Duodenal mucosa (tissue), 2 donors: ENCODE measurements around the gene LAMB3.

Experiments
- H3K27ac ChIP-seq: one replicate; pipeline ENCODE4 v1.7.0; 2013; ENCODE audit warnings: low read depth, low read length
- H3K27me3 ChIP-seq, 2 donors: one replicate each; pipeline ENCODE4 v1.7.0; 2013; ENCODE audit warnings: low read length in 2 of 2, control low read depth in 1 of 2; ENCODE audit not compliant: insufficient read depth in 2 of 2, control insufficient read depth in 1 of 2
- H3K36me3 ChIP-seq, 2 donors: one replicate each; pipeline ENCODE4 v1.7.0; 2013; ENCODE audit warnings: low read length in 2 of 2, control low read depth in 1 of 2; ENCODE audit not compliant: insufficient read depth in 2 of 2, control insufficient read depth in 1 of 2
- H3K4me1 ChIP-seq, 2 donors: one replicate each; pipeline ENCODE4 v1.7.0; 2013; ENCODE audit warnings: low read length in 2 of 2, control low read depth in 1 of 2; ENCODE audit not compliant: insufficient read depth in 2 of 2, control insufficient read depth in 1 of 2
- H3K4me3 ChIP-seq, 2 donors: one replicate each; pipeline ENCODE4 v1.7.0; 2013; ENCODE audit warnings: low read length in 2 of 2, low read depth in 1 of 2
- H3K9ac ChIP-seq, 2 donors: one replicate each; pipeline ENCODE4 v1.7.0; 2013; ENCODE audit warnings: low read length in 2 of 2, low read depth in 1 of 2
- H3K9me3 ChIP-seq, 2 donors: one replicate each; pipeline ENCODE4 v1.7.0; 2013; ENCODE audit warnings: low read length in 2 of 2, control low read depth in 1 of 2; ENCODE audit not compliant: control insufficient read depth in 1 of 2

The LAMB3 gene

GRCh38 chr1:209648931-209649776, 3.1 kb downstream of the LAMB3 start:
- no peak overlapping the region for H3K27ac ChIP-seq
- H3K9ac ChIP-seq: no peak overlapping the region
- no peaks in the 10 kb centered on the region for H3K27me3 ChIP-seq
- H3K4me3 ChIP-seq: no peak overlapping the region
- H3K4me1 ChIP-seq: peaks cover 36 to 55% of the 10 kb centered on the region in 2 donors
- no peaks in the 10 kb centered on the region for H3K36me3 ChIP-seq
- H3K9me3 ChIP-seq: no peaks in the 10 kb centered on the region

GRCh38 chr1:209648346-209648745, 3.9 kb downstream of the LAMB3 start:
- Histone ChIP-seq H3K27me3 (no peaks in the 10 kb centered on the region), H3K27ac (no peak overlapping the region), H3K4me1 (peaks cover 37 to 55% of the 10 kb centered on the region in 2 donors), H3K4me3 (no peak overlapping the region), H3K9ac (no peak overlapping the region), H3K36me3 (no peaks in the 10 kb centered on the region), H3K9me3 (no peaks in the 10 kb centered on the region)

GRCh38 chr1:209647156-209647555, 5.1 kb downstream of the LAMB3 start:
- no peak overlapping the region for H3K4me3 ChIP-seq
- H3K27ac ChIP-seq: no peak overlapping the region
- H3K9ac ChIP-seq: no peak overlapping the region

GRCh38 chr1:209646558-209646957, 5.7 kb downstream of the LAMB3 start:
- Histone ChIP-seq H3K4me1 (peaks cover 49 to 50% of the 10 kb centered on the region in 2 donors), H3K27me3 (no peaks in the 10 kb centered on the region), H3K27ac (no peak overlapping the region), H3K9ac (no peak overlapping the region), H3K36me3 (no peaks in the 10 kb centered on the region), H3K9me3 (no peaks in the 10 kb centered on the region), H3K4me3 (no peak overlapping the region)

More at GRCh38 chr1:209647156-209647555, 5.1 kb downstream of the LAMB3 start:
- Histone ChIP-seq H3K27me3 (no peaks in the 10 kb centered on the region), H3K9me3 (no peaks in the 10 kb centered on the region), H3K36me3 (no peaks in the 10 kb centered on the region), H3K4me1 (peaks cover 46 to 52% of the 10 kb centered on the region in 2 donors)

- Histone ChIP-seq H3K9ac (no peak overlapping the region), H3K4me1 (peaks cover 44 to 49% of the 10 kb centered on the region in 2 donors), H3K36me3 (no peaks in the 10 kb centered on the region), H3K4me3 (no peak overlapping the region), H3K9me3 (no peaks in the 10 kb centered on the region), H3K27ac (no peak overlapping the region), H3K27me3 (no peaks in the 10 kb centered on the region)
Measured at GRCh38 chr1:209645574-209646452, 6.4 kb downstream of the LAMB3 start.

- no peak overlapping the region for H3K4me3 ChIP-seq
- no peaks in the 10 kb centered on the region for H3K27me3 ChIP-seq
- H3K27ac ChIP-seq: no peak overlapping the region
- H3K4me1 ChIP-seq: peaks cover 27 to 28% of the 10 kb centered on the region in 2 donors
- H3K36me3 ChIP-seq: peaks cover 3% of the 10 kb centered on the region in 2 donors
- H3K9ac ChIP-seq: peak overlapping the region; percentile 3 to 27
- no peaks in the 10 kb centered on the region for H3K9me3 ChIP-seq
Measured at GRCh38 chr1:209643285-209644020, 8.8 kb downstream of the LAMB3 start.

GRCh38 chr1:209642816-209643215, 9.4 kb downstream of the LAMB3 start:
- Histone ChIP-seq H3K9ac (peak overlapping the region in 1 of 2 donors; percentile 3), H3K27me3 (no peaks in the 10 kb centered on the region), H3K4me1 (peaks cover 27 to 28% of the 10 kb centered on the region in 2 donors), H3K4me3 (no peak overlapping the region), H3K36me3 (peaks cover 3 to 7% of the 10 kb centered on the region in 2 donors), H3K27ac (no peak overlapping the region), H3K9me3 (no peaks in the 10 kb centered on the region)

GRCh38 chr1:209641832-209642172, 10.4 kb downstream of the LAMB3 start:
- H3K9ac ChIP-seq: no peak overlapping the region
- peak overlapping the region; percentile 2 for H3K27ac ChIP-seq
- H3K4me1 ChIP-seq: peaks cover 27 to 28% of the 10 kb centered on the region in 2 donors
- no peaks in the 10 kb centered on the region for H3K9me3 ChIP-seq
- no peaks in the 10 kb centered on the region for H3K27me3 ChIP-seq
- no peak overlapping the region for H3K4me3 ChIP-seq
- H3K36me3 ChIP-seq: peaks cover 3 to 13% of the 10 kb centered on the region in 2 donors

GRCh38 chr1:209635850-209636249, 16.4 kb downstream of the LAMB3 start:
- Histone ChIP-seq H3K36me3 (peaks cover 3 to 29% of the 10 kb centered on the region in 2 donors), H3K27ac (no peak overlapping the region), H3K9ac (no peak overlapping the region), H3K9me3 (no peaks in the 10 kb centered on the region), H3K27me3 (no peaks in the 10 kb centered on the region), H3K4me3 (no peak overlapping the region), H3K4me1 (peaks cover 0 to 4% of the 10 kb centered on the region in 2 donors)
